Astrocyte (in vitro differentiated cells and primary cell): ENCODE data around the gene CELF2.

Experiments
- CTCF ChIP-seq: IDR thresholded peaks from 2 replicates; pipeline ENCODE4 v1.5.1; 2011; ENCODE audit warnings: low read depth, mild to moderate bottlenecking, inconsistent platforms, low read length, moderate library complexity; ENCODE audit not compliant: insufficient read depth
- EZH2 ChIP-seq: IDR thresholded peaks from 2 replicates; pipeline ENCODE4 v1.6.1; 2012; ENCODE audit warnings: mild to moderate bottlenecking, low read length, inconsistent platforms; ENCODE audit not compliant: insufficient read depth

DNA sequence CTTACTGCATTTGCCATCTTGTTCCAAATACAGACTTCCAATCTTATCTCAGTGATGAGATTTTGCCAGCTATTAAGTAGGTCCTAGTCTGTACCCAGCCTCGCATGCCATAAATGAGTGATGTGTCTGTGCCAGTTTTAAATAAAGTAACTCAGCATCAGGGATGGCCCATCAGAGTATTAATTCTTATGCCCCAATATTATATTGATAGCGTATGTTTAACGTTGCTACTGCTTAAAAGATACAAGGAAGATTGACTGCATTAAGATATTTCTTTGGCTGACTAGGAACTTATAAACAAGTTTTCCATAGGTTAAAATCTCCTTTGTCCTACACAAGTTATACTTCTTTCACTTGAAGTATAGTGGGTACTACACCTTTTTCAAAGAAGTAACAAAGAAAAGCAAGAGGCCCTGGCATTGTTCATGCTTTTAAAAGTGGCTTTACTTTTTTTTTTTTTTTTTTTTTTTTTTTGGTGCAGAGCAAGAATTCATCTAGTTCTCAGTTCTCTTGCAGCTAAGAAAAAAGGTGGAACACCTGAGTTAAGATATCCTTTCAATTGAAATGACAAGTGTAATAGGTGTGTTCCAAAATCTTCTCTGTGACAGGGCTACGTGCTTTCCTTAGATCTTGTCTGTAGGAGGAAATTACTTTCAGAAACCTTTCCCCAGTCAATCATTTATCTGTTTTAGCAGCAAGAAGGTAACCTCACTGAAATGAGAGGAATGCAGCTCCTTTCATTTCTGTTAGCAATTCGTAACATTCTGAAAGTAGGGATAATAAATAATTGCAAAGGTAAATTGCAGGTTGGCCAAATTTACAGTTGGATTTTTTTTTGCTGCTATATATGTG is 245.0 kb downstream of the CELF2 start:
- no peak for TF ChIP-seq CTCF
- TF ChIP-seq EZH2 = no peak
